ENCODE data around the gene SFMBT1. TPM values are rescaled to one million over a fixed set of nuclear protein-coding genes. Genes with fewer than 3 reads are reported as not detected.

Gene SFMBT1, protein sequence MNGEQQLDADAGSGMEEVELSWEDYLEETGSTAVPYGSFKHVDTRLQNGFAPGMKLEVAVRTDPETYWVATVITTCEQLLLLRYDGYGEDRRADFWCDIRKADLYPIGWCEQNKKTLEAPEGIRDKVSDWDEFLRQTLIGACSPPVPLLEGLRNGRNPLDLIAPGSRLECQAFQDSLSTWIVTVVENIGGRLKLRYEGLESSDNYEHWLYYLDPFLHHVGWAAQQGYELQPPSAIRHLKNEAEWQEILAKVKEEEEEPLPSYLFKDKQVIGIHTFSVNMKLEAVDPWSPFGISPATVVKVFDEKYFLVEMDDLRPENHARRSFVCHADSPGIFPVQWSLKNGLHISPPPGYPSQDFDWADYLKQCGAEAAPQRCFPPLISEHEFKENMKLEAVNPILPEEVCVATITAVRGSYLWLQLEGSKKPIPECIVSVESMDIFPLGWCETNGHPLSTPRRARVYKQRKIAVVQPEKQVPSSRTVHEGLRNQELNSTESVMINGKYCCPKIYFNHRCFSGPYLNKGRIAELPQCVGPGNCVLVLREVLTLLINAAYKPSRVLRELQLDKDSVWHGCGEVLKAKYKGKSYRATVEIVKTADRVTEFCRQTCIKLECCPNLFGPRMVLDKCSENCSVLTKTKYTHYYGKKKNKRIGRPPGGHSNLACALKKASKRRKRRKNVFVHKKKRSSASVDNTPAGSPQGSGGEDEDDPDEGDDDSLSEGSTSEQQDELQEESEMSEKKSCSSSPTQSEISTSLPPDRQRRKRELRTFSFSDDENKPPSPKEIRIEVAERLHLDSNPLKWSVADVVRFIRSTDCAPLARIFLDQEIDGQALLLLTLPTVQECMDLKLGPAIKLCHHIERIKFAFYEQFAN
- total RNA-seq (2014; rRNA removed; shearing (Covaris generic)): 16.1 and 17.7 TPM in 2 replicates

- DNase-seq (ENCODE audit: low read depth): peak; percentile 46
These were observed at the start of gene SFMBT1 for GRCh38 chr3:53045518-53046170. SFMBT1 (minus strand) TSS chr3:53046073; CDS start chr3:52969128, 76,945 bp downstream.

DNA sequence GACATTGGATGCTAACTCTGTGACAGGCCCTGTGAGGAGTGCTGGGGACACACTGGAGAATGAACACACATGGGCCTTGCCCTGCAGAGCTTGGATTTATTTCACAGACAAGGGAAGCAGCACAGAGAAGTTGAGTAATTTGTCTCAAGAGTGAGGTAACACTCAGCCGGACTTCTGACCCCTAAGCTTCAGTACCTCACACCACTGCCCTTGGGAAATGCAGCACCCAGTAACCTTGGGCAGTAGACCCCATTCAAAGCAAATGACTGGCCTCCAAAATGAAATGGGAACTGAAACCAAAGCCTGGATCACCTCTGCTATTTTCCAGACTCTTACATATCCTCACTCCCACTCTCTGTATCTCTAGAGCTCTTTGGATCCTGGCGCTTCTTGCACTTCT, 47.1 kb upstream of the SFMBT1 start:
- DNase-seq (ENCODE audit: low read depth): no peak

DNA sequence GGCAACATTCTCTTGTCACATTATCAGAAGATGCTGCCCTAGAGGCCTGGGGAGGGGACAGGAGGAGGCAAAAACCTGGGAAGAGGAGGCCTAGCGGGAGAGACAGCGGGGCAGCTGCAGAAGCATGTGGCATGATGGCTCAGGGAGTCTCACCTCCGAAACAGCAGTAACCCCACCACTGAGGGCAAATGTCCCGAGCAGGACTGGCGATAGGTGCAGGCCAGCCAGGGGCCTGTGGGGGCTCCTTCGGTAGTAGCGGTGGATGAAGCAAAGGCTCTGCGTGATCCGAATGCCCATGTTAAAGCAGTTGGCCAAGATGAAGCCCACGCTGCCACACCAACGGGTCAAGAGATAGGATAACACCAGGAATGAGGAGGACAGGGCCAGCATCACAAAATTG, 46.3 kb upstream of the SFMBT1 start:
- DNase-seq (ENCODE audit: low read depth): no peak

DNA sequence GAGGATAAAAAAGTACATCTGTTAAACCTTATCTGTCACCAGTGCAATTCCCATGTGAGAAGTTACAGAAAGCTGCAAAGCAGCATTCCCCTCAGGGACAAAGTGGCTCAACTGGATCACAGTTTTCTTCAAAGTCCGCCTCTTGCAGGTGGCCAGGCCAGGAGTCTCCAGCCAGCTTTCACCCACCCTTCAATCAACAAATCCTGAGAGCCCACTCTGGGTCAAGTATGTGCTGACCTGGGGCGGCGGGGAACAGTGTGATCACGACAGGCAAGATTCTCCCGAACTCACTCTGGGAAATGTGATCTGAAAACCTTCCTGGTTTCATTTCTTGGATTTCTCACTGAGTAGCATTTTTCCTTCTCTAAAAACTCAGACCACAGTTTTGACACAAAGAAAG, 45.1 kb upstream of the SFMBT1 start:
- DNase-seq (ENCODE audit: low read depth): no peak

GRCh38 chr3:53089511-53089910, 43.6 kb upstream of the SFMBT1 start:
- no peak for DNase-seq (ENCODE audit: low read depth)

DNA sequence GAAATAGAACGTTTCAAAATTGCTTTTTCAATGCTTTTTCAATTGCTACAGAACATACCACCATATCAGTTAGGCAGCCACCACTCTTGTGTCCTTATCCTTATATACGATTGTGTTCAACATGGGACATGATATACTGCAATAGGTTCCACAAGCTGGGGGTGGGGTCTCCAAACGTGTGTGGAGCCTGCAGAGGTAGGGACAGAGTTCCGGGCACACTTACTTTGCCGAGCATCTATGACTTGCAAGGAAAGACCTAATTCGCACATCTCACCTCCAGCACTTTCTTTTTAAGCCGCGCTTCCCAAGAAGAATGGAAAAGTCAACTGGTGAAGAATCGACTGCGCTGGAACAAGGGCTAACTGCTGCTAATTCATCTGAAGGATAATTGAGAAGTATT, 39.6 kb upstream of the SFMBT1 start:
- DNase-seq (ENCODE audit: low read depth): no peak

GRCh38 chr3:53084310-53085001, 38.6 kb upstream of the SFMBT1 start:
- DNase-seq (ENCODE audit: low read depth): peak; percentile 44

DNA sequence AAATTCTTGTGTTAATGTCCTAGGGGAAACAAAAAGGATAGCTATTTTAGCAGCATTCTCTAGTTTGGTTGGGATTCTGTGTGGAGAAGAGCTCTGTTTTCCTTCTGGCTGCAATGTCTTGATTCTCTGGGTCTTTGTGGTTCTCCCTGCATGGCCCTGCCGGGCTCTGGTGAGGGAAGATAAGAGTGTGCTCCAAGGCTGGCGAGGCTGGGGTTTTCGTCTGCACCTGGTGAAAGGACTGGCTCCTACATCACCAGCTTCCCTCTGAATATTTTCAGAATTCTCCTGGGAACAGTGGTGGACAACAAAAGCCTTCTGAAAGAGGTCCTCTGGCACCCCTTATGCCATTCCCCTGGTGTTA, 38.1 kb upstream of the SFMBT1 start:
- no peak for DNase-seq (ENCODE audit: low read depth)

DNA sequence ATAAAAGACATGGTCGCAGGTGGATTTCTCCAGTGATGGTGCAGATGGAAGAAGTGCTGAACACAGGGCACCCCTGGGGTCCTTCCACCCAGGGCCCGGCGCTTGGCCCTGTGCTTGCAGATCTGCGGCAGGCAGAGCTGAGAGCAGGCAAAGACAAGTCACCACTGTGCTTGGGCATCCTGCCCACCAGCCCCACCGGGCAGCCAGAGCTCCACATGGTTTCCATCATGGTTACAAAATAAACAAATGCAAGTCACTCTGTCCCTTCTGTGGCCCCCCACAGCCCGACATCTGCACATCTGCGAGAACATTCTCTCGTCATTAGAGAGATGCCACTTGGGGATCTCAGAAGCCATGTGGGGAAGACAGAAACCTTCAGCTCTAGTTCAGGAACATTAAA, 37.6 kb upstream of the SFMBT1 start:
- peak; percentile 64 for DNase-seq (ENCODE audit: low read depth)

DNA sequence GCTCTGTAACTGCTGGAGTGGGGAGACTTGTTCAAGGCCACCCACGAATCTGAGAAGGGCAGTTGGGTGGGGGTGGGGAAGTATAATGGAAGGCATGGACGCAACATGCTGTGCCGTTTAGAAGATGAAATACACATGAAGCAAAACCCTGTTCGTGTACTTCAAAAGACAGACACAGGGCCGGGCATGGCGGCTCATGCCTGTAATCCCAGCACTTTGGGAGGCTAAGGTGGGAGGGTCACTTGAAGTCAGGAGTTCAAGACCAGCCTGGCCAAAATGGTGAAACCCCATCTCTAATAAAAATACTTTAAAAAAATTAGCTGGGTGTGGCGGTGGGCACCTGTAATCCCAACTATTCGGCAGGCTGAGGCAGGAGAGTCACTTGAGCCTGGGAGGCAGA, 36.9 kb upstream of the SFMBT1 start:
- no peak for DNase-seq (ENCODE audit: low read depth)

- DNase-seq (ENCODE audit: low read depth): no peak
These were observed 35.4 kb upstream of the SFMBT1 start for GRCh38 chr3:53081318-53081717.

- DNase-seq (ENCODE audit: low read depth): no peak
These were observed 34.8 kb upstream of the SFMBT1 start for GRCh38 chr3:53080612-53081205.

- no peak for DNase-seq (ENCODE audit: low read depth)
These were observed 34.1 kb upstream of the SFMBT1 start for GRCh38 chr3:53079791-53080555.

DNA sequence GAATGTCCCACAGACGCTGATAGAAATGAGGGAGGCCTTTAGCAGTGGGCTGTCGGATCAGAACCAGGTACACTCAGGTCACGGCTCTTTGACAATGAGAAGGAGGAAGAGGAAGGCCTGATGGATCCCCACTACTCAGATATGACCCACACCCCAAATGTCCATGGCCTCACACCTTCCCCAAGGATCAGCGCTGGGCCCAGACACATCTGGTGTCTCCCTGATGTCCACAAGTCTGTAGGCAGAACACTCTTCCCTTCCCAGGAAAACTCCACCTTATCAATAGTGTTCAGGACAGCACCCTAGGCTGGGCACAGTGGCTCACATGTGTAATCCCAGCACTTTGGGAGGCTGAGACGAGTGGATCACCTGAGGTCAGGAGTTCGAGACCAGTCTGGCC, 33.3 kb upstream of the SFMBT1 start:
- no peak for DNase-seq (ENCODE audit: low read depth)

DNA sequence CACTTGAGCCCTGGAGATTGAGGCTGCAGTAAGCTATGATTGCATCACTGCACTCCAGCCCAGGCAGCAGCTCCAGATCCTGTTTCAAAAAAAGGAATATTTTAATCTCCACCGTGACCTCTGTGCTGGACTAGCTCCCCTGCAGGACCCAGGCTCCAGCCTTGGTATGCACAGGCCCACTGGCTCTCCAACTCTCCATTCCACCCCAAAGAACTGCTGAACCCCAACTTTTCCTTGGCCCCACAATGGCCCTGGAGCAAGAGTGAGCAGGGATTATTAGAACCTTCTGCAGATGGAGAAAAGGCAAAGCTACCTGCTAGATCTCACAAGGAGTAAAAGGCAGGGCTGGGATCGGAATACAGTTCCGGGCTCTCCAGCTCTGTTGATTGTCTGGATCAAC, 32.8 kb upstream of the SFMBT1 start:
- DNase-seq (ENCODE audit: low read depth): no peak

DNA sequence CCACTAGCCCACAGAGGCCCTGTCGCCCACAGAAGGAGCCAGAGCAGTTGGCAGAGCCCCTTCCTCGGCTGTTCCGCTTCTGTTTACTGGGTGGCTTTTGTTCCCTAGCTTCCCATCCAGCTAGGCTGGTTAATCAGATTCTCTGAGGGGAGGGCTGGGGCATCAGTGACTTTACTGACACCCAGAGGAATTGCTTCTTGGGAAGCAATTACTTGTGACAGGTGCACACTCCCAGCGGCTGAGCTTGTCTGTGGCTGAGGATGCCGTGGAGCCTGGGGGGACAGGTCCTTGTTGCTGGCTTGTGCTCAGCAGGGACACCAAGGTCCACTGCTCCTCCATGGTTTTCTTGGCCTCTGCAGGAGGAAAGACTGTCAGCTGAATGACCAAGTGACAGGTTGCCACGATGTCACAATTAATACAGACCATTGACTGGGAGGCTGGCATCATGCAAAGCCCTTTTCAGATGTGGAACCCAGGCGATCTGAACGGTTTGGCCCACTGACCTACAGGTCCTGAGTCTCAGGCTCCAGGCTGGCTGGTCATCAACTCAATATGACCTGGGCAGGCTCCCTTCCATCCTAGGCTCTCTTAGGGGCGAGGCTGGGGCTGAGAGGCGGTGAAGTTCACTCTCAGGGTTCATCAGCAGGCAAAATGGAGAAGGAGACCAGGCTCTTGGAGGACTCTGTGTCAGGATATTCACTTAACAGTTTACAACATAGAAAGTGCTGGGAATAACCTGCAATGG, 31.8 kb upstream of the SFMBT1 start:
- no peak for DNase-seq (ENCODE audit: low read depth)

DNA sequence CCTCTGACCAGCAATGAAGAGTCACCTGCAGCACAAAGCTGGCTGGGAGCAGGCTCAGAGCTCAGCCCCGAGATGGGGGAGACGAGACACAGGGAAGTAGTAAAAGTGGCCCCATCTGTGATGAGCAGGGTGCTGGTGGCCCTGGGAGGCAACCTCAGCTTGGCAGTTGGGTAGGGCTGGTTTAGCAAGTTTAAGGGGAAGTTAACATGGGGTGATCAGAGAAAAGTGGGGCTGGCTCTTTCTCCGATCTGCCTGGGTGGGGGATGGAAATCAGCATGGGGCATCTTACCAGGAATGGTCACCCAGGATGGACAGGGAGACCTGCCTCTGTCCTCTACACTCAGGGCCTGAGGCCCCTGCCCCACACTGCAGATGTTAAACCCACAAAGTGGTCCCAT, 29.9 kb upstream of the SFMBT1 start:
- no peak for DNase-seq (ENCODE audit: low read depth)

- no peak for DNase-seq (ENCODE audit: low read depth)
These were observed 29.2 kb upstream of the SFMBT1 start for GRCh38 chr3:53074761-53075742.

- DNase-seq (ENCODE audit: low read depth): no peak
These were observed 28.5 kb upstream of the SFMBT1 start for GRCh38 chr3:53074366-53074696.
